ENCODE measurements around the gene SPX.

DNA sequence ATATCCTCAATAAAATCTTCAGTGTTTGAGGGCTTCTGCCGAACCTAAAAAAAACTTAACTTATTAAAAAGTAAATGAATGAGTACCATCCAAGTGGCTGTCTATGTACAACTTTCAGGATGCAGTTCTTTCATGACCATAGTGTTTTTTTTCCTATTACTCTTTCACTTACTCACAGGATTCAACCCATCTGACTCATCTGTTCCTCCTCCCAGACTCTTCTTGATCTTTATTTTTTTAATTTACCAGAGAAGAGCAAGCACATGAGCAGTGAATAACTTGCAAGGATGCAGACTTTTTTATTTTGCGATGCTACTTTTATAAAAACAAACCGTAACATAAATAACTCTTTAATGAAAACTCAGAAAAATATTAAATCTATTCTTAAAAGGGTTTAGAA lies 49.1 kb upstream of the SPX start:
- TF ChIP-seq, protein P1, sequence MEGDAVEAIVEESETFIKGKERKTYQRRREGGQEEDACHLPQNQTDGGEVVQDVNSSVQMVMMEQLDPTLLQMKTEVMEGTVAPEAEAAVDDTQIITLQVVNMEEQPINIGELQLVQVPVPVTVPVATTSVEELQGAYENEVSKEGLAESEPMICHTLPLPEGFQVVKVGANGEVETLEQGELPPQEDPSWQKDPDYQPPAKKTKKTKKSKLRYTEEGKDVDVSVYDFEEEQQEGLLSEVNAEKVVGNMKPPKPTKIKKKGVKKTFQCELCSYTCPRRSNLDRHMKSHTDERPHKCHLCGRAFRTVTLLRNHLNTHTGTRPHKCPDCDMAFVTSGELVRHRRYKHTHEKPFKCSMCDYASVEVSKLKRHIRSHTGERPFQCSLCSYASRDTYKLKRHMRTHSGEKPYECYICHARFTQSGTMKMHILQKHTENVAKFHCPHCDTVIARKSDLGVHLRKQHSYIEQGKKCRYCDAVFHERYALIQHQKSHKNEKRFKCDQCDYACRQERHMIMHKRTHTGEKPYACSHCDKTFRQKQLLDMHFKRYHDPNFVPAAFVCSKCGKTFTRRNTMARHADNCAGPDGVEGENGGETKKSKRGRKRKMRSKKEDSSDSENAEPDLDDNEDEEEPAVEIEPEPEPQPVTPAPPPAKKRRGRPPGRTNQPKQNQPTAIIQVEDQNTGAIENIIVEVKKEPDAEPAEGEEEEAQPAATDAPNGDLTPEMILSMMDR (IDR thresholded peaks at IDR 0.05) = no peak
- no peak for TF ChIP-seq POLR2A (IDR thresholded peaks at IDR 0.05)
- TF ChIP-seq POLR2AphosphoS5 (IDR thresholded peaks at IDR 0.05) = no peak

Measured in suprapubic skin (tissue), 4 donors.